Omental fat pad (tissue), 4 donors: Measurements from ENCODE around the gene SPRED2. TPM values are rescaled to one million over a fixed set of nuclear protein-coding genes. Genes with fewer than 3 reads are reported as not detected.

ENCODE experiments used
- ATAC-seq: fragments of 150-250 bp; one replicate; pipeline ENCODE4 v1.9.1; 2016; ENCODE audit warnings: mild to moderate bottlenecking, moderate library complexity; ENCODE audit not compliant: low FRiP score
- DNase-seq: peaks from one replicate; pipeline ENCODE4 v3.0.0-alpha.2; 2019; ENCODE audit warnings: low spot score
- CTCF ChIP-seq, 3 donors: fragments of 450-650 bp; IDR thresholded peaks; one replicate each; pipeline ENCODE4 v1.5.1; 2016 to 2017; ENCODE audit warnings: antibody characterized with exemption in 3 of 3, mild to moderate bottlenecking in 3 of 3, moderate library complexity in 2 of 3
- total RNA-seq, 4 donors: library from RNA; depleted of rRNA; stranded (reverse); fragments of >200 nt; gene quantifications; one replicate each; pipeline ENCODE4 v1.1.0, GENCODE V29; 2016

The SPRED2 gene
- total RNA-seq, 4 donors from 2014 or later = 22.9 to 45.4 (median 26.6) TPM

GRCh38 chr2:65395621-65396347, 36.6 kb downstream of the SPRED2 start:
- no peak for TF ChIP-seq CTCF (IDR thresholded peaks at IDR 0.05)
- ATAC-seq (no peak), DNase-seq (no peak)

GRCh38 chr2:65393743-65394422, 38.5 kb downstream of the SPRED2 start:
- TF ChIP-seq CTCF (IDR thresholded peaks at IDR 0.05) = no peak
- ATAC-seq (no peak), DNase-seq (no peak)

- ATAC-seq (no peak), DNase-seq (no peak)
- no peak for TF ChIP-seq CTCF (IDR thresholded peaks at IDR 0.05)
Measured at GRCh38 chr2:65393046-65393445, 39.4 kb downstream of the SPRED2 start.

- DNase-seq (no peak), ATAC-seq (no peak)
- TF ChIP-seq CTCF (IDR thresholded peaks at IDR 0.05) = no peak
Measured at GRCh38 chr2:65392609-65393008, 39.8 kb downstream of the SPRED2 start.

- TF ChIP-seq CTCF (IDR thresholded peaks at IDR 0.05) = no peak
- no peak for DNase-seq
- no peak for ATAC-seq
Measured at GRCh38 chr2:65390134-65390533, 42.3 kb downstream of the SPRED2 start.

- ATAC-seq (no peak), DNase-seq (no peak)
- TF ChIP-seq CTCF (IDR thresholded peaks at IDR 0.05) = no peak
Measured at GRCh38 chr2:65389476-65389875, 42.9 kb downstream of the SPRED2 start.
